ENCODE data around the gene INKA2.
"Not testable (repeated sequence)": the region's sequence is repeated elsewhere in the genome, so short reads cannot be mapped to it uniquely, and the experiment has no call there.

INKA2 gene

DNA sequence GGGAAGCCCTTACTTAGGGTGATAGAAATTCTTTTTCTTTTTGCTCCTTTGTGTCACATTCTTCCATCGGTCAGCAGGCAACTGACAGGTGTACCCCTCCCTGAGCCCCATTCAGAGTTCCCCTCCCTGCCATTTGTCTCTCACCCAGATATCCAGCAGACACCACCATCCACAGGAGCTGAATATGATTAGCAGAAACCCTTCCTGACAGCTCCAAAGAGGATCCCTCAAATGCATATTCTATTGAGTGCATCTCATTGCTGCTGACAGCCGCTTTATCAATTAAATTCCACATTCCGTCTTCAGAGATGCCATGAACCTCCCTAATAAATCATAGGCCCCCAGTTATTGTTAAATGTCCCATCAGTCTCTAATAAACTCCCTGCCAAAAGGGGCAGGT, 10.4 kb upstream of the INKA2 start:
- DNase-seq, result no peak

DNA sequence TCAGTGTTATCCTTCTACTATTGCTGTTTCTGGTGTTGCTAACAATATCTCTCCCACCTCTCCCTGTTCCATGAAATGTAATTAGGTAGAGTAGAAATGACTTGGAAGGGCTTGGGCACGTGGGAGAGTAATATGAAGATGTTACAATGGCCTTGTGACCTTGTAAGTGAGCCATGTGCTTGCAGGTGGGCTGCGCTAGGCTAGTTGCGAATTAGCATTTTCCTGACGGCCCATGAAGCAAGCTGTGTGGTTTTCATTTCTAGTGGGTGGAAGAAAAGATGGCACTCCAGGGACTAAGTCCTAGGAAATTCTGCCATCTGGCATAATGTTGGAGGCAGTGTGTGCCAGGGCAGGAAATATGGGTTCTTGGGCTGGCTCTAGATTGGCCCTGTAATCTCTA, 8.8 kb upstream of the INKA2 start:
- DNase-seq, result no peak

DNA sequence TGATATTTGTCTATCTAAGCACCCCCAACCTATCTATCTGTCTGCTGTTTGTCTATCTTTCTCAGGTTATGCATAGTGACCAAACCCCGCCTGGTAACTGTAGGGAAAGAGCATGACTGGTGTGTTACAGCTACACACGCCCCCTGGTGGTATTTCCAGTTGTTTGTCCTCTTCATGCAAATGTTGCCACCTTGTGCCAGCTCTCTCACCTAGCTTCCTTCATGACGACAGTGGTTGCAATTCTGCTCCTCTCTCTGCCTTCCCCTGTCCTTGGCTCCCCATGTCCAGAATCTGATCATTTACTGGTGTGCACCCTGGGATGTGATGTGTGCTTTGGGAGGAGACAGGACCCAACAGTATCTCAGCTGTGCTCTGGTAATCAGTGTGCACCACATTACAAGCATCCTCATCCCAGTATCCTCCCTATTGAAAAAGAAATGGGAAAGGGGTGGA, 8.1 kb upstream of the INKA2 start:
- DNase-seq, result peak; percentile 77

DNA sequence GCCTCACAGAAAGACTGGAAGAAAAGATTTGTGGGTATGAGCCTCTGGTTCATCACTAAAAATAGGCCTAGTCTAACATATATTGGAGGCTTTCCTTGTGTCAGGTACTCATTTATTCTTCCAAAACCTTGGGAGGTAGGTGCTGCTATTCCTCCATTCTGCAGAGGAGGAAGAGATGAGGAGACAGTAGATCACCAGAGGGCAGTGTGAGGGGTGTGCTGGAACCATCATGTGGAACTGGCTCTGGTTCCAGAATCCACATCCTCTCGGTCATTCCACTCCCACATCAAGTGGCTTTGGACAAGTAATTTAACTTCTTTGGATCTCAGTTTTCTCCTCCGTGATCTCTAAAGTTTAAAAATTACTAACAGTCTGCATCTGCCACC, 7.4 kb upstream of the INKA2 start:
- DNase-seq, result no peak

DNA sequence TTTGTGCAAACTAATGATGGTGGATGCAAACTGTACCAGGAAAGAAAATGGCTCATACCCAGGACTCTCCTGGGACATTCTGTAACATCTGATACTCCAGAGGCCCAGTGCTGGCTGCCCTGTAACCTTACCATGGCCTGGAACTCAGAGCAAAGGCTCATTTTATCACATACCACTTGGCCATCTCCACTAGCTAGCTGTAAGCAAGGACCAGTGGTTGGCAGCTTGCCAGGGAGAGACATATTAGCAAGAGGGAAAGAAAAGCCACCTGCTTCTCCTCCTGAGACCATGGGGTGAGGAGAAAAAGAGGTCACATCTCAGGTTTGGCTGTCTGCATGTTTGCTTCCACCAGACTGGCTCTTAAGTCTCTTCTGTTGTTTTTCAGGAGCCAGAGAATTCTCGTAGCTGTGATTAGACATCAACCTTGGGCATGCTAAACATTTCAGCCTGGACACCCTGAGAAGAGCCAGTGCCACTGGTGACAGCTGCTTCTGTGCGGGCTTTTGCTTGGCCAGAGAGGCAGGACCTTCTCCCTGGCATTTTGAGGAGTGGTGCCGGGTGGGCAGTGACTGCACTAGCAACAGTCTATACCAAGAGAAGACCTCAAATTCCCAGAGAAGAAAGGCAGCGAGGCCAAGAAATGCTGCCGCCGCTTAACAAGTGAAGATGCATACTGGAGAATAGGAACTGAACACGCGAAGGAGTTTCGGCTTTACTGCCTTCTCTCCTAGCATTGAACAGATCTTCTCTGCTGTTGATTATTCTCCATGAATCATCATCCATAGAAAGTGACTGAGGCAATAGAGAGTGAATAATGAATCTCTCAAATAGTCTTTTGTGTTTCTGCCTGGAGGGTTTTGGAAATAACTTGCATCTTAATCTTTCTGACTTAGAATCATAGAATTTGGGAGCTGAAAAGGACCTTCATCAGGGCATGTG, 6.7 kb upstream of the INKA2 start:
- DNase-seq, result no peak

DNA sequence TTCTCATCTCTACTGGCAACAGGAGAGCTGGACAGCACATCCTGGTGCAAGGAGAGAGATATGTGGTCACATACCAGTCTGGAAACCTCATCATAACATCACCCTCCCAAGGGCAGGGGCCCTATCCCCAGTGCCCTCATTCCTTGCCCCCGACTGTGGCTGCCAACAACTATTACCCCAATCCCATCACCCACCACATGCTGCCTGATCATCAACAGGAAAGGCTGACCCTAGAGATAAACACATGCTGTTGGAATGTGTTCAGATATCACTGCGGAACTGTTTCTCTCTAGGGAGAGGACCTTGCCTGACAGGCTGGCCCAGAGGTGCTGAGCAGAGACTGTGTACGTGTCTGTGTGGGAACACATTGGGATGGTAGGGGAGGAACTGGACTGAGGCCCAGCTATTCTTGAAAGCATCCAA, 4.5 kb upstream of the INKA2 start:
- DNase-seq, result no peak

DNA sequence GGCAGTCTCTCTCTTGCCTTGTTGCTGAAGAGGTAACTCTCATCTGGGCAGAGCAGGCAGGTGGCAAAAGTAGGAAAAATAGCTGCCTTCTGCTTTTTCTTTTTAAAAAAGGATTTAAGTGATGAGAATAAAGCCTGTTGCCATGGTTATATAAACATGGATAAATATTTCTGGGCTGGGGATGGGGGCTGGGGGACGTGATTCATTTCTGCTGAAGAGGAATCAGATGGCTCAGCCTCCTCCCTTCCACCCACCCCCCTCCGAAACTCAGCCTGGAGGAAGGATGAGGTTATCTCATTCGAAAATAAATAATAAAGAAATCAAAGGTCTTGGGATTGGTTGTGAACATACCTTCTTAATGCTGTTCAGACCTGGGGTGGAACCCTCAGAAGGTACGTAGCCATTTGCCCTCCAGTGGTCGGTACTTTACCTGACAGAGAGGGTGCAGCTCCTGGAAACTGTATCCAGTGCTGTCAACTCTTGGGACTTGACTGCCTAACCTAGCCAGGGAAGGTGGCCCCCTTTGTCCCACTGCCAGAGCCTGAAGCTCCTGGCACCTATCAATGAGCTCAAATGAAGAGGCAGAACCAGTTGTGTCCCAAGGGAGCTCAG, 3.8 kb upstream of the INKA2 start:
- DNase-seq, result no peak

DNA sequence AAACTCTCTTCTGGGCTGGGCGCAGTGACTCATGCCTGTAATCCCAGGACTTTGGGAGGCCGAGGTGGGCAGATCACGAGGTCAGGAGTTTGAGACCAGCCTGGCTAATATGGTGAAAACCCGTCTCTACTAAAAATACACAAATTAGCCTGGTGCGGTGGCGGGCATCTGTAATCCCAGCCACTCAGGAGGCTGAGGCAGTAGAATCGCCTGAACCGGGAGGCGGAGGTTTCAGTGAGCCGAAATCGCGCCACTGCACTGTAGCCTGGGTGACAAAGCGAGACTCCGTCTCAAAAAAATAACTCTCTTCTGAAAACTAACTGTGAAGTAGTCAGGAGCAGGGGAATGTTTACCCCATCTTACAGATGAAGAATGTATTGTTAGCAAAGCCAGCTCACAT, 3.1 kb upstream of the INKA2 start:
- not testable (repeated sequence) for DNase-seq

DNA sequence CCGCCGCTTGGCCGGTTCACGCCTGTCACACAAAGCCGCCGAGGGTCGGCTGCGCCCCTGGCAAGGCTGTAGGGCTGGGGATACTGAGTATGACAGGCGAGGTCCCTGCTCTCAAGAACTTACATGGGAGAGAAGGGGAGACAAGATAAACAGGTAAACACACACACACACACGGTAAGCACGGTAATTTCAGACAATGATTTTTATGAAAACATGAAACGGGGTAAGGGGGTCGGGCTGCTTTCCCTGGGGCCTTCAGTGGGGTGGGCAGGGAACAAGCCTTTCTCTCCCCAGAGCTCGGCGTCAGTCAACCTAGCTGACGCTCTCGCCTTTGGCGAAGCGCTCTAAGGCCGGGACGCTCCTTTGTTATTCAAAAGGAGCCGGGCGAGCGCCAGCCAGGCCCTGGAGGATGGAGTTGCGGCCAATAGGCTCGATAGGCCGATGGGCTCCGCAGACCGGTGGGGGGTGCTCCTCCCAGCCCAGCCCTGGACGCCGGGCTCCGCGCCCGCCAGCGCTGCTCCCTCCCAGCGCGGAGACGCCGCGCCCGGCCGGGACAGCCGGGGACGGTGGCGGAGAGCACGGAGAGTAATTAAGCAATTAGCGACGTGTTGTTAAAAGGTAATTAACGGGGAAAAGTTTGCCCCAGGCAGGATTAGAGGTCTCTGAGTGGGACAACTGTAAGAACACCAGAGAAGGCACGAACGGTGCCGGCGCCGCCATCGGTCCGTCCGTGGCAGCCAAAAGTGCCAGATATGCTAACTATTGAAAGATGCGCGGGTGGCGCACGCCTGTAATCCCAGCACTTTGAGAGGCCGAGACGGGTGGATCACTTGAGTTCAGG, 950 bp upstream of the INKA2 start:
- DNase-seq, result no peak

DNA sequence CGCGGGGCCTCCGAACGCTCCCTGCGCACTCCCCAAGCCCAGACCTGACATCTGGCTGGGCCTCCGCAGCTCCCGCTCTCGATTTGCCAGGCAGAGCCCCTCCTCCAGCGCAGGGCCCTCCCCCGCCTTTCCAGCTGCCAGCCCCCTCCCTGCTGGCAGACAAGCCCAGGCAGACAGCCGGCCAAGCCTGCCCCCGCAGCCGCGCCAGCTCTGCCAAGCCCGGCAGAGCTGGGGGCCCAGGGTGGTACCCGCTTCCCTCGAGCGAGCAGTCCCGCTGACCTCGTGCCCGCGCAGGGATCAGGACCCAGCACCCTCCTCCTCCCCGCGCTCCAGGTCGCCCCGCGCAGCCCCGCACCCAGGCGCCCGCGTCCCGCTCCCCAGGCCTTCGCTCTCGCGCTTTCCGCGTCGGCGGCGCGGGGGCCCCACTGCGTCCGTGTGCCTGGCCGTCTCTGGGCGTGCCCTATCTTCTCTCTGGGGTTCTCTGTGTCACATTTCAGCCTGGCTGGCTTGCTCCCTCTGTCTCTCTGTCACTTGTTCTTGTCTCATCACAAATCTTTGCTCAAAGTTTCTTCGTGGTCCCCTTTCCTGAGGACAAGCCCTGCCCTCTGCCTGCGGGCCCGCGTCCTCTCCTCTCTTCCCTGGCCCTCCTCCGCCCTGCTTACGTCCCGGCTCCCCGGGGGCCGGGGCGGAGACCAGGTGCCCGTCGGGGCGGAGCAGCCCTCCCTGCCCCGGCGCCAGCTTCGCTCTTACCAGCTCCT, 580 bp downstream of the INKA2 start:
- peak; percentile 58 for DNase-seq

DNA sequence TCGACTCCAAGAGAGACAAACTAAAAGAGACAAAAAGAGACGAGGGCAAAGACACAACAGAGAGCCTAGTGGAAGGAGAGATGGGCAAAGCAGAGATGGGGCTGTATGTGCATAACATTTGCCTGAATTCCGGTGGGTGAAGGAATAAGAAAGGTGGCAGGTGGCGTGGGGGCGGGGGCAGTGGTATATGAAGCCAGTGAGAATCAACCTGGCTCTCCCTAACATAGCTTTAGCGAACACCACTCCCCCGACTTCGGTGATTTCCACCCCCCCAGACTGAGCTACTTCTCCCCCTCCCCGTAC, 1.1 kb downstream of the INKA2 start:
- DNase-seq, result no peak

DNA sequence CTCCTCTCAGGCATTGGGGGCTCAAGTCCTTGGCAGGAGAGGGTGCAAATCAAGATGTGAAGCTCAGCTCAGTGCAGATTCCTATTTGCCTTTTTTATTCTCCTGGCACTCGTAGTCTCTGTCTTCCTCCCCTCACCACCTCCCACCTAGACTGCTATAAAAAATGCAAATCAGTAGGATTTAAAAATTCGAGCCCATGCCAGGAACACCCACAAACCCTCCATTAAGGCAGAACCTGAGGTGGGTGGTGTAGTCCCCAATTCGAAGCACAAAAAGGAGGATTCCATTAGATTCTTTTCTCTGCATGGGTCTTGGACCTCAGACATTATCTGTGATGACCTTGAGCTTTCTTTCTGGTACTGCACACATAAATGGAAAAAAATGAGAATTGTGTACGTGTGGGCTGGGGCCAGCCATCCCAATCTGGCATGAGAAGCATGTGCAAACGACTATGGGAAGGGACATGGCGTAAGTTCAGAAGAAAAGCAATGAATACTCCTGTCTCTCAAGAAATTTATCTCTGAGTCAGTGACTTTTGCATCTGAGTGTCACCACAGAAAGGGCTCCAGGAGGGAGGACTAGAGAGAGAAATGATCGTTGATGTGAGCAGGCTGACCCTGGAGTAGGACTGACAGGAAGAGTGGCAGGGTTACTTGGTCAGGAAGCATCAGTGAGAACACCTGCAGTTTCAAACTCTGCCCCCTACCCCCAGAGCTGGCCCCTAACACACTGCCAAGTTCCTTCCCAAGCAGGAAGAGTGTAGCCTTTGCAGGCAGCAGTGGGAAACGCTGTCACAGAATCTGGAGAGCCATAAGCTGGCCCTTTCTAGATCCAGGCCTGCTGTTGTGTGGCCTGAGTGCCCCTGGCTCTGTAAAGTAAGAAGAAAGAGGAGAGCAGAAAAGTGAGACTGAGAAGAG, 1.7 kb downstream of the INKA2 start:
- DNase-seq, result no peak

DNA sequence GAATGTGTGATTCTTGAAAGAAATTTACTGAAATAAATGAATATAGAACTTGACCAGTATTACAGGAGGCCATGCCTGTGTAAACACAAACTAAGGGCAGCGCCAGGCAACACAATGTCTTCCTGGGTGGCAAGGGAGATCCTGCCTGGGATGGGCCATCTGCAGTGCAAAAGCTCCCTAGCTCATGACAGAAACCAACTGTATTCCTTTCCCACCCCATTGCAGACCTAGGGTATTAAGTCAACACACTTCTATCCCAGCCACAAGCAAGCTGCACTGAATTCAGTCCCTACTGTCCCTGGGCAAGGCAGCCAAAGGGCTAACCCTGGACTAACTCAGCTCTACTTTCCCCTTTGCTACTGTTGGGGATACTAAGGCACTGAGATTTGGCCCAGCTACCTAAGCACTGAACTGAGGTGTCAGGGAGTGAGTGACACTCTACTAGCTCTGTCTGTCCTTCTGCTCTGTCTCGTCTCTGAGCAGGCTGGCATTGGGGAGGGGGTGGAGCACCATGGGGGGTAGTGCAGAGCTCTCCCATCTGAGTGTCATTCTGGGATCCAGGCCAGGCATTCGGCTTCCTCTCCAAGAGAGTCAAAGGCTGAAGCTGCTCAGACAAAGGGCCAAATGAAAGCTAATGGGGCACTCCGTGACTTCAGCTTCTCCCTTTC, 2.5 kb downstream of the INKA2 start:
- no peak for DNase-seq

DNA sequence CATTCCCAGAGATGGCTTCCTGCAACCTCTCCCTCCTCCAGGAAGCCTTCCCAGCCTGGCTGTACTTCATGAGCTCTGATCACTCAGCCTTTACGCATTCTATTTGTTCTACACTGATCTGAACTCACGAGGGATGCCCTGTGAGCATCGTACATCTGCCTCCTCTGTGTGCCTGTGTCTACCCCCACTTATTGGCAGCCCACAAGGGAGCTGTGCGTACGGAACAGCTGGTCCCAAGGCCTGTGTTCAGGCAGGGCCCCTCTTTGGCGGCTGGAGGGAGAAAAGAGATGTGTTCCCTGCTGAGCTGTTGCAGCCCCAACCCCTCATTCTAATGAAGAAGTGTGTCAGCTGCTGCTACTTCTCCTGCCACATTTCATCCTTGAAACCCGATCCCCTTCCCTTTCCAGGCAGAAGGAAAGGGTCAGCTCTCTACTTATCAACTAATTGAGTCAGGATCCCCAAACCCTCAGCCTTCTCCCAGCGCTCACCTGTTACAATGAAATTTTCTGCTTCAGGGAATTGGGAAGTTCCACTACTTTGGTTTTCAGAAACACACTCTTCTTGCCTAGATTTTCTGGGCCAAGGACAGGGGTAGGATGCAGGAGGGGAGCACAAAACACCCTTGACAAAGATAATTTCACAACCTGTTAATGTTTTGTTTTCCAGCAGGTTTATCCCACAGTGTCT, 3.2 kb downstream of the INKA2 start:
- no peak for DNase-seq

DNA sequence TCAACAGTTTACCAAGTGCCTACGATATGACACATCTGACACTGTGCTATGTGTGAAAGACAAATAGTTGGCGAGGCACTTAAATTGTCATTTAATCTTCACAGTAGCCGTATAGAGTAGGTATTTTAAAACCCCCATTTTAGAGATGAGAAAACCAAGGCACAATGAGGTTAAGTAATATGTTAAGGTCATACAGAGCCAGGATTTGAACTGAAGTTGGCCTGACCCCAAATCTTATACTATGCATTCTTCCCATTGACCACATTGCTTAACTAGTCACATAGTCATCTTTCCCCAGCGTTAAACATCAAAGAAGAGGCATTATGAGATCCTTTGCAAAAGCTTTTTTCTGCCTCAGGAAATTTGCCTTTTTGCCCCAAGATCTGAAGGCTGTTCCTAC, 3.9 kb downstream of the INKA2 start:
- DNase-seq, result no peak

DNA sequence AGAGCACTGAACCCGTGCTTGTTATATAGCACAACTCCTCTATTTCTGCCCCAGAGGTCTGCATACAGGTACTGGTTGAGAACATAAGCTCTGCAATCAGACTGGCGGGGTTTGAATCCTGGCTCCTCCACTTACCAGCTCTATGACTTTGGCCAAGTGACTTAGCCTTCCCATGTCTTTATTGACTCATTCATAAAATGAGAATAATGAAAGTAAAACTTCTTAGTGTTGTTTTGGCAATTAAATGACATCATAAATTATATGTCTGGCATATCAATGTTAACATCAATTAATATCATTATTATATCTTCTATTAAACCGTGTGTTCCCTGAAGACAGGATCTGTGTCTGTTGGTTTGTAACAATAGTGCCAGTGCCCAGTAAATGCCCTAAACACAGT, 4.3 kb downstream of the INKA2 start:
- DNase-seq, result no peak

DNA sequence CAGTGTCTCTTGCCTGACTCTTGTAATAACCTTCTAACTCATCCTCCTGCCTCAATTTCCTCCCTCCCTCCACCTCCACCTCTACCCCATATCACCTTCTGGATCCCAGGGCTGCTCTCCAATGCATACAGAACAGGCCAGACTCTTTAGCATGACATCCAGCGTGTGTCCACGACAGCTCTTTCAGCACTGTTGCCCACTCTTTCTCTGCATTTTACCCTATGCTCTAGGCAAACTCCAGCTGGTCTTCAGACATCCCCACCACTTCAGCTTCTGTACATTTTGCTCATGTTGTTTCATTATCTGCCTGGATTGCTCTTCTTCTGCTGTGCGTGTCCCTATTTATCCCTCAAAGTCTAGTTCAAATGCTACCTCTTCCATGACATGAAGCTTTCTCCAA, 4.8 kb downstream of the INKA2 start:
- DNase-seq, result no peak

DNA sequence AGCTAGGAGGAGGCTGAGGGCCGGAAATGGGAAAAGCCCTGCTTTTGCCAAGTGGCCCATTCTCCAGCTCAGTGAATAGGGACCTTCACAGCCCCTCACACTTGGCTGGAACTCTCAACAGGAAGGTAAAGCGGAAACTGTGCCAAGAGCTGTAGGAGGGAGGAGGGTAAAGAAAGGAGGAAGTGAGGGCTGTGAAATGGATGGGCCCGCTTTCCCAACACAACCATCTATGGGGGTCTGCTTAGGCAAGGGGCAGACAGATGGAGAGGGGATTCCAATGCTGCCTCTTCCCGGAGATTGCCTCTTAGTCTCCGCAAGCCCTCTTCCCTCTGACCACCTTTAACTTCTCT, 5.2 kb downstream of the INKA2 start:
- DNase-seq, result no peak

DNA sequence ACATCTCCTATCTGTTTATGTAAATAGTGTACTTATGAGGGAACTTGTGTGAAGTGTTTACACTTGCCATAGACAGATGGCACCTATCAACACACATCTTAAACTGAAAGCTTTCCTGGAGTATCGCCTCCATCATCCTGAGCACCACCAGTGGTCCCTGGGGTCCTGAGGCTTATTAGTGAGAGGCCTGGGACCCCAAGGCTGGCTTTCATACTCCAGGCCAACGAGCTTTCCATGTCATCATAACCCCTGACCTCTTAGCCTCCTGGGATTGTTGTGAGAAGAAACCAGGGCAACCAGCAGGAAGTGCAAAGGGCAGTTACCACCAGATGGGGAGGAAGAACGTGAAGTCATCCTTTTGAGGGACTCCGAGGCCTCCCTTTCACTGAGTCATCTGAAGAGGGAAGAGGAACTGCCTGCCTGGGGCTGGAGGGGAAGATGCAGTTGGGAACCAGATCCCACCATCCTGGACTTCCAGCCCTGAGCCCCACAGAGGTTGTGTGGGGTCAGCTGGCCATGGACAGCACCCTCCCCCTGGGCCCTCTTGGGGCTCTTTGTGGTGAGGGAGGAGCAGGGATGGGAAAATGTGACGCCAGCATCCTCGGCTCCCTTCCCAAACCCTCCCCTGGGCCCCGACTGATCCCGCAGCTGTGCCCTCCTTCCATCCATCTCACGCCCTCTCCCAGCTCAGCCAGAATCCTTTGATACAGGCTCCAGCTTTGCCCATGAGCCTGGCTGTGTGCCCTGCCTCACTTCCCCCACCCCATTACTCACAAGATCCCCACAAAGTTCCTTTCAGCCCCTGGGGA, 5.8 kb downstream of the INKA2 start:
- peak; percentile 46 for DNase-seq

DNA sequence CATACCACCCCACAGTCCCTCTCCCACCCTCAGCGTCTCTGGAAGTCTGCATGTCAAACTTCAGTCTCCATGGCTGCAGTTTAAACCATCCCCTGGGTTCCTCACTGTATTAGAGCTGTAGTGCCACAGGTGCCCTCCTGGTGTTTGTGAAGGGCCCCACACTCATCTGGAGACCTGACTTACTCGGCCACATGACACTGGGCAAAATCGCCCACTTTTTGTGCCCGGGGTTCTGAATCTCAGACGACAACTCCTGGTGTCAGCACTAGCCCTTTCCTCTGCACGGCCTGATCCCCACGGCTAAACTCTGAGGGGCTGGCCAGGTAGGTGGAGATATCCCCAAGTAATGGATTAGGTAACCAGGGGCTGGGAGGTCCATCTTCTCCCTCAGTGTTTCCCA, 6.5 kb downstream of the INKA2 start:
- no peak for DNase-seq
